ENCODE measurements around the gene UCP2. TPM values are rescaled to one million over a fixed set of nuclear protein-coding genes. Genes with fewer than 3 reads are reported as not detected.

UCP2 gene
- total and polyA plus RNA-seq, 4 donors, result 44.7 to 207 (median 139) TPM

DNA sequence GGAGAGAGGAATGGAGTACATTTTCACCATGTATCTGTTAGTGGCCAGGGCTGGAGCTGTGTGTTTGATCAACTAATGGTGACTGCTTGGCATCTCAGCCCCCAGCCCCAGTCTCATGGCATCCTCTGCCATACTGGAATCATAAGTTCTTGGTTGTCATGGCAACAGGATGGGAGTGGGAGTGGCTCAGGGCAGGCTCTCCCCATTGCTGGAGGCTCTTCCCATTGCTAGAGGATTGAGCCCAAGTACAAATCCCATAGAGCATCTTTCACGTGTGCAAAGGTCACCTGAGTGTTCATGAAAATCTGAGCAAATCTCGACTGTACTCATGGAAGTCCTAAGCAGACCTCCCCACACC, 16.9 kb downstream of the UCP2 start:
- Histone ChIP-seq H3K9ac (ENCODE audit: insufficient read depth in 1 of 2, low read length in 2 of 2) (no peak overlapping the region), H3K27ac (ENCODE audit: low read depth in 1 of 2, low read length in 1 of 2) (no peak overlapping the region), H3K4me1 (ENCODE audit: control insufficient read depth in 5 of 5, insufficient read depth in 5 of 5, low read length in 5 of 5) (peaks cover 0 to 3% (median 0%) of the 10 kb centered on the region in 5 donors), H3K27me3 (ENCODE audit: control insufficient read depth in 3 of 3, insufficient read depth in 3 of 3, low read length in 2 of 3) (no peaks in the 10 kb centered on the region), H3K9me3 (ENCODE audit: control insufficient read depth in 4 of 4, insufficient read depth in 3 of 4, low read length in 3 of 4) (no peaks in the 10 kb centered on the region), H3K36me3 (ENCODE audit: control insufficient read depth in 4 of 4, insufficient read depth in 4 of 4, low read length in 4 of 4) (no peaks in the 10 kb centered on the region), H3K4me3 (no peak overlapping the region)
- 68 to 70% methylated on average over 2 of the region's 2 CpGs for WGBS, 2 donors
- DNase-seq, result no peak
- TF ChIP-seq CTCF (IDR thresholded peaks at IDR 0.05; ENCODE audit: control extremely low read depth, extremely low read depth), result no peak
- no peak for ATAC-seq (ENCODE audit: insufficient read depth, low FRiP score)

GRCh38 chr11:73965076-73965763, 17.4 kb downstream of the UCP2 start:
- Histone ChIP-seq H3K36me3 (ENCODE audit: control insufficient read depth in 4 of 4, insufficient read depth in 4 of 4, low read length in 4 of 4) (no peaks in the 10 kb centered on the region), H3K9me3 (ENCODE audit: control insufficient read depth in 4 of 4, insufficient read depth in 3 of 4, low read length in 3 of 4) (no peaks in the 10 kb centered on the region), H3K27me3 (ENCODE audit: control insufficient read depth in 3 of 3, insufficient read depth in 3 of 3, low read length in 2 of 3) (no peaks in the 10 kb centered on the region), H3K4me3 (no peak overlapping the region), H3K4me1 (ENCODE audit: control insufficient read depth in 5 of 5, insufficient read depth in 5 of 5, low read length in 5 of 5) (peaks cover 0 to 3% (median 0%) of the 10 kb centered on the region in 5 donors), H3K27ac (ENCODE audit: low read depth in 1 of 2, low read length in 1 of 2) (no peak overlapping the region), H3K9ac (ENCODE audit: insufficient read depth in 1 of 2, low read length in 2 of 2) (no peak overlapping the region)
- no peak for DNase-seq
- no peak for ATAC-seq (ENCODE audit: insufficient read depth, low FRiP score)
- no peak for TF ChIP-seq CTCF (IDR thresholded peaks at IDR 0.05; ENCODE audit: control extremely low read depth, extremely low read depth)
- 70 to 73% methylated on average over 10 of the region's 10 CpGs for WGBS, 2 donors

DNA sequence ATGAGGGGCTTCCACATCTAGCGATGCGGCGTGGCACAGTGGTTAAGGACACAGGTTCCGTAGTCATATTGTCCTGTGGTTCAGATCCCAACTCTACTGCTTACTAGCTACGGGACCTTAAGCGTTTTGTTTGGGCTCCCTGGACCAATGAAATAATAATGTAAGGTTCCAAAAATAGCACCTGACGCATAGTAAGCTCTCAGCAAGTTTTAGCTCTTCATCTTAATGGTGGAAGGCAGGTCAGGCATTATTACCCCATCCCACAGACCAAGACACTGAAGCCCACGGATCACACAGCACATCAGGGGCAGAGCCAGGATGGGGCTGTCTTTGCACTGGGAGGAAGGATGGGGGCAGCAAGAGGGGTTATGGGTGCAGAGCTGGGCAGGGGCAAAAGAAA, 18.8 kb downstream of the UCP2 start:
- ATAC-seq (ENCODE audit: insufficient read depth, low FRiP score), result no peak
- H3K9me3 ChIP-seq (ENCODE audit: control insufficient read depth in 4 of 4, insufficient read depth in 3 of 4, low read length in 3 of 4), result no peaks in the 10 kb centered on the region
- no peak overlapping the region for H3K9ac ChIP-seq (ENCODE audit: insufficient read depth in 1 of 2, low read length in 2 of 2)
- H3K4me1 ChIP-seq (ENCODE audit: control insufficient read depth in 5 of 5, insufficient read depth in 5 of 5, low read length in 5 of 5), result peaks cover 0 to 3% (median 0%) of the 10 kb centered on the region in 5 donors
- 78 to 83% methylated on average over 8 of the region's 8 CpGs for WGBS, 2 donors
- H3K4me3 ChIP-seq, result no peak overlapping the region
- H3K36me3 ChIP-seq (ENCODE audit: control insufficient read depth in 4 of 4, insufficient read depth in 4 of 4, low read length in 4 of 4), result no peaks in the 10 kb centered on the region
- no peak overlapping the region for H3K27ac ChIP-seq (ENCODE audit: low read depth in 1 of 2, low read length in 1 of 2)
- no peak for DNase-seq
- no peak for TF ChIP-seq CTCF (IDR thresholded peaks at IDR 0.05; ENCODE audit: control extremely low read depth, extremely low read depth)
- H3K27me3 ChIP-seq (ENCODE audit: control insufficient read depth in 3 of 3, insufficient read depth in 3 of 3, low read length in 2 of 3), result no peaks in the 10 kb centered on the region
